NB4 (cell line): Measurements from ENCODE around the gene LRRC7.

ENCODE experiments used
- DNase-seq: peaks from one replicate; pipeline ENCODE4 v3.0.0; 2010; ENCODE audit warnings: low read depth
- H3K4me3 ChIP-seq: one replicate; pipeline ENCODE4 v1.5.1; 2011; ENCODE audit warnings: mild to moderate bottlenecking, low read depth, low read length, moderate library complexity
- MYC ChIP-seq: IDR thresholded peaks from 2 replicates; pipeline ENCODE4 v1.6.1; 2011; ENCODE audit warnings: low read depth, low read length
- POLR2A ChIP-seq: IDR thresholded peaks from 2 replicates; pipeline ENCODE4 v1.6.1; 2011; ENCODE audit warnings: mild to moderate bottlenecking; ENCODE audit not compliant: insufficient read length; ENCODE audit errors: extremely low read depth
- TF ChIP-seq, protein P1 (sequence below): IDR thresholded peaks from one replicate; pipeline ENCODE4 v1.5.1; 2012; ENCODE audit warnings: low read depth, low read length
- TF ChIP-seq, protein P2 (sequence below): IDR thresholded peaks from 2 replicates; pipeline ENCODE4 v1.6.1; 2011; ENCODE audit warnings: low read depth, low read length

Gene LRRC7

DNA sequence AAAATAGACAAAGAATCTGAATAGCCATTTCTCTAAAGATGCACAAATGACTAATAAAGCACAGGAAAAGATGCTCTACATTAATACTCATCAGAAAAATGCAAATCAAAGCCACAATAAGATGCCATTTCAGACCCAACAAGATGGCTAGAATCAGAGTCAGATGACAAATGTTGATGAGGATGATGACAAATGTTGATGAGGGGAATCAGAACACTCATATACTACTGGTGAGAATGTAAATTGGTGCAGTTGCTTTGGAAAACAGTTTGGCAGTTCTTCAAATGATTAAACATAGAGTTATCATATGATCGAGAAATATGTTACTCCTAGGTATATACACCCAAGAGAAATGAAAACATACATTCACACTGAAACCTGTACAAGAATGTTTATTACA, 603.8 kb downstream of the LRRC7 start:
- TF ChIP-seq MYC: no peak
- TF ChIP-seq POLR2A: no peak
- TF ChIP-seq, protein P1, sequence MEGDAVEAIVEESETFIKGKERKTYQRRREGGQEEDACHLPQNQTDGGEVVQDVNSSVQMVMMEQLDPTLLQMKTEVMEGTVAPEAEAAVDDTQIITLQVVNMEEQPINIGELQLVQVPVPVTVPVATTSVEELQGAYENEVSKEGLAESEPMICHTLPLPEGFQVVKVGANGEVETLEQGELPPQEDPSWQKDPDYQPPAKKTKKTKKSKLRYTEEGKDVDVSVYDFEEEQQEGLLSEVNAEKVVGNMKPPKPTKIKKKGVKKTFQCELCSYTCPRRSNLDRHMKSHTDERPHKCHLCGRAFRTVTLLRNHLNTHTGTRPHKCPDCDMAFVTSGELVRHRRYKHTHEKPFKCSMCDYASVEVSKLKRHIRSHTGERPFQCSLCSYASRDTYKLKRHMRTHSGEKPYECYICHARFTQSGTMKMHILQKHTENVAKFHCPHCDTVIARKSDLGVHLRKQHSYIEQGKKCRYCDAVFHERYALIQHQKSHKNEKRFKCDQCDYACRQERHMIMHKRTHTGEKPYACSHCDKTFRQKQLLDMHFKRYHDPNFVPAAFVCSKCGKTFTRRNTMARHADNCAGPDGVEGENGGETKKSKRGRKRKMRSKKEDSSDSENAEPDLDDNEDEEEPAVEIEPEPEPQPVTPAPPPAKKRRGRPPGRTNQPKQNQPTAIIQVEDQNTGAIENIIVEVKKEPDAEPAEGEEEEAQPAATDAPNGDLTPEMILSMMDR: no peak
- TF ChIP-seq, protein P2, sequence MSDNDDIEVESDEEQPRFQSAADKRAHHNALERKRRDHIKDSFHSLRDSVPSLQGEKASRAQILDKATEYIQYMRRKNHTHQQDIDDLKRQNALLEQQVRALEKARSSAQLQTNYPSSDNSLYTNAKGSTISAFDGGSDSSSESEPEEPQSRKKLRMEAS: no peak
- DNase-seq: no peak
- no peak overlapping the region for H3K4me3 ChIP-seq
